ENCODE results near the gene PACRG. TPM values are rescaled to one million over a fixed set of nuclear protein-coding genes. Genes with fewer than 3 reads are reported as not detected.
A peak's percentile ranks its signal among the peaks of the same experiment; 100 is the strongest.

The PACRG gene
- total RNA-seq, 2 donors from 2014 or later, result 13.0 TPM; not detected in 1

- no peak overlapping the region for H3K4me3 ChIP-seq
- TF ChIP-seq, protein P1, sequence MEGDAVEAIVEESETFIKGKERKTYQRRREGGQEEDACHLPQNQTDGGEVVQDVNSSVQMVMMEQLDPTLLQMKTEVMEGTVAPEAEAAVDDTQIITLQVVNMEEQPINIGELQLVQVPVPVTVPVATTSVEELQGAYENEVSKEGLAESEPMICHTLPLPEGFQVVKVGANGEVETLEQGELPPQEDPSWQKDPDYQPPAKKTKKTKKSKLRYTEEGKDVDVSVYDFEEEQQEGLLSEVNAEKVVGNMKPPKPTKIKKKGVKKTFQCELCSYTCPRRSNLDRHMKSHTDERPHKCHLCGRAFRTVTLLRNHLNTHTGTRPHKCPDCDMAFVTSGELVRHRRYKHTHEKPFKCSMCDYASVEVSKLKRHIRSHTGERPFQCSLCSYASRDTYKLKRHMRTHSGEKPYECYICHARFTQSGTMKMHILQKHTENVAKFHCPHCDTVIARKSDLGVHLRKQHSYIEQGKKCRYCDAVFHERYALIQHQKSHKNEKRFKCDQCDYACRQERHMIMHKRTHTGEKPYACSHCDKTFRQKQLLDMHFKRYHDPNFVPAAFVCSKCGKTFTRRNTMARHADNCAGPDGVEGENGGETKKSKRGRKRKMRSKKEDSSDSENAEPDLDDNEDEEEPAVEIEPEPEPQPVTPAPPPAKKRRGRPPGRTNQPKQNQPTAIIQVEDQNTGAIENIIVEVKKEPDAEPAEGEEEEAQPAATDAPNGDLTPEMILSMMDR (IDR thresholded peaks at IDR 0.05), result no peak
- no peaks in the 10 kb centered on the region for H3K27me3 ChIP-seq (replicated peaks; ENCODE audit: insufficient read depth)
- ATAC-seq (ENCODE audit: insufficient number of reproducible peaks, low FRiP score, low read depth) (no peak), DNase-seq (ENCODE audit: low spot score) (no peak)
- H3K4me1 ChIP-seq (ENCODE audit: control insufficient read depth in 1 of 2, low read depth in 2 of 2), result no peaks in the 10 kb centered on the region
- no peaks in the 10 kb centered on the region for H3K9me3 ChIP-seq
- no peaks in the 10 kb centered on the region for H3K36me3 ChIP-seq
- H3K27ac ChIP-seq, result no peak overlapping the region
These were observed 273.6 kb downstream of the PACRG start for GRCh38 chr6:163001330-163001729.

DNA sequence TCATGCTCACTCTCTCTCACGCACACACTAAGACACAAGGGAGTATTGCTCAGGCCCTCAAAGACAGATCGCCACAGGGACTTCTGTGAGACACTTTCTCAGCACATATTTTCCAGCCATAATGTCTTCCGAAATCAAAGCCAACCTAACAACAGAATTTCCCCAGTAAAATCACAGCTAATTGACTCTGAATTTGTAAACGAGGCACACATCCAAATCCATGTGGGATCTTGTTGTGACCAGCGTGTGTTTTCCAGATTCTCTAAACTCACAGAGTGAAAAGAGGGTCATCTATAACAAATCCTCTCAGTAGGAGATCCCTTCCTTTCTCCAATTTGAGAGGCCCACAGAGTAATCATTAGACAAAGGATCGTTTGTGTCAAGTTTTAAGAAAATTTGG, 280.4 kb downstream of the PACRG start:
- H3K27ac ChIP-seq, result no peak overlapping the region
- H3K4me3 ChIP-seq, result no peak overlapping the region
- TF ChIP-seq, protein P1 (IDR thresholded peaks at IDR 0.05), result no peak
- peak; percentile 12 for ATAC-seq (ENCODE audit: insufficient number of reproducible peaks, low FRiP score, low read depth)
- H3K27me3 ChIP-seq (replicated peaks; ENCODE audit: insufficient read depth), result no peaks in the 10 kb centered on the region
- no peaks in the 10 kb centered on the region for H3K4me1 ChIP-seq (ENCODE audit: control insufficient read depth in 1 of 2, low read depth in 2 of 2)
- no peaks in the 10 kb centered on the region for H3K9me3 ChIP-seq
- DNase-seq (ENCODE audit: low spot score), result no peak
- no peaks in the 10 kb centered on the region for H3K36me3 ChIP-seq

DNA sequence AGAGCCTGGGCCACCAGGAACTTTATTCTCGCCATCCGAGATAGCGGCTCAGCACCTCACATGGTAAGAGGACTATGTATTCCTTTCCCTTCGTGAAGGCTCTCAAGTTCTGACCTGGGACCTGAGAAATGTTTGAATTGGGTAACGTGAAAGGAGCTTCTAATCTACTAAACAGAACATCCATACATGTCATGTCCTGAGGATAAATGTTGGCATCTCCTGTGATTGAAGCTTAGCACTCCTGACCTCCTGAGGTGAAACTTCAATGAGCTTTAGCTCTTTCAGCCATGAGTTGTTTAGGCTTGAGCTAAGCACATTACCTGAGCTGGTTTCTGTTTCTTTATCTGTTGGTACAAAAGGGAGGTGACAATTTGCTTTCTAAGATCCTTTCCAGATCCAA, 280.9 kb downstream of the PACRG start:
- no peak for DNase-seq (ENCODE audit: low spot score)
- no peaks in the 10 kb centered on the region for H3K36me3 ChIP-seq
- H3K27me3 ChIP-seq (replicated peaks; ENCODE audit: insufficient read depth), result no peaks in the 10 kb centered on the region
- H3K4me1 ChIP-seq (ENCODE audit: control insufficient read depth in 1 of 2, low read depth in 2 of 2), result no peaks in the 10 kb centered on the region
- TF ChIP-seq, protein P1 (IDR thresholded peaks at IDR 0.05), result no peak
- no peak overlapping the region for H3K4me3 ChIP-seq
- H3K9me3 ChIP-seq, result no peaks in the 10 kb centered on the region
- no peak overlapping the region for H3K27ac ChIP-seq
- peak; percentile 6 for ATAC-seq (ENCODE audit: insufficient number of reproducible peaks, low FRiP score, low read depth)

DNA sequence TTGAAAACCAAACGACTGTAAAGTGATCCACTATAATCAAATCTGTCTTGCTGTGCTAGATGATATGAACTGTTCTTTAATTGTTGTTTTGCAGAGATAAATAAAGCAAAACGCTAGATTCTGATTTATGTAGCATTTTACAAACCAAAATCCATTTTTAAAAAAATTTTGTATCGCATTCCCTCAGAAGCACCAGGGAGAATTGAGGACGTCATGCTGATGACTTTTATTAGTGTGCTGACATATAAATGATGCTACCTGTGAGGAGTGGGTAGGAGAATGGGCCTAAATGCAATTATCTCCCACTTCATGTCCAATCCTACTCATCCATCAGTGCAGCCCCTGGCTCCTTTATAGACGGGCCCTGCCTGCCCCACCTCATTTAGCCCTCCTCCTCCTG, 282.4 kb downstream of the PACRG start:
- TF ChIP-seq, protein P1 (IDR thresholded peaks at IDR 0.05), result no peak
- DNase-seq (ENCODE audit: low spot score) (no peak), ATAC-seq (ENCODE audit: insufficient number of reproducible peaks, low FRiP score, low read depth) (no peak)
- H3K27ac ChIP-seq, result no peak overlapping the region
- H3K27me3 ChIP-seq (replicated peaks; ENCODE audit: insufficient read depth), result no peaks in the 10 kb centered on the region
- no peak overlapping the region for H3K4me3 ChIP-seq
- H3K9me3 ChIP-seq, result no peaks in the 10 kb centered on the region
- no peaks in the 10 kb centered on the region for H3K4me1 ChIP-seq (ENCODE audit: control insufficient read depth in 1 of 2, low read depth in 2 of 2)
- no peaks in the 10 kb centered on the region for H3K36me3 ChIP-seq

DNA sequence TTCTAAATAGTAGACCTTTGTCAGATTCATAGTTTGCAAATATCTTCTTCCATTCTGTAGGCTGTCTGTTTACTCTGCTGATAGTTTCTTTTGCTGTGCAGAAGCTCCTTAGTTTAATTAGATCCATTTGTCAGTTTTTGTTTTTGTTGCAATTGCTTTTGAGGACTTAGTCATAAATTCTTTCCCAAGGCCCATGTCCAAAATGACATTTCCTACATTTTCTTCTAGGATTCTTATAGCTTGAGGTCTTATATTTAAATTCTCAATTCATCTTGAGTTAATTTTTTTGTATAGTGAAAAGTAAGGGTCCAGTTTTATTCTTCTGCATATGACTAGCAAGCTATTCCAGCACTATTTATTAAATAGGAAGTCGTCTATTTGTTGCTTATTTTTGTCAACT, 287.0 kb downstream of the PACRG start:
- TF ChIP-seq, protein P1 (IDR thresholded peaks at IDR 0.05), result no peak
- H3K4me3 ChIP-seq, result no peak overlapping the region
- H3K27me3 ChIP-seq (replicated peaks; ENCODE audit: insufficient read depth), result no peaks in the 10 kb centered on the region
- no peak for DNase-seq (ENCODE audit: low spot score)
- no peaks in the 10 kb centered on the region for H3K36me3 ChIP-seq
- no peaks in the 10 kb centered on the region for H3K9me3 ChIP-seq
- no peak overlapping the region for H3K27ac ChIP-seq
- no peaks in the 10 kb centered on the region for H3K4me1 ChIP-seq (ENCODE audit: control insufficient read depth in 1 of 2, low read depth in 2 of 2)
- ATAC-seq (ENCODE audit: insufficient number of reproducible peaks, low FRiP score, low read depth), result no peak

Data from thoracic aorta (tissue), 2 donors.